Panc1 (cell line): Measurements from ENCODE around the gene FBXO27.

Experiments used
- POLR2AphosphoS5 ChIP-seq: IDR thresholded peaks from 2 replicates; pipeline ENCODE4 v1.6.1; 2012; ENCODE audit warnings: mild to moderate bottlenecking, low read depth, low read length, moderate library complexity
- REST ChIP-seq, 2 experiments: IDR thresholded peaks; 2 replicates each; pipeline ENCODE4 v1.6.1; 2011 to 2012; ENCODE audit warnings: low read depth in 2 of 2, control low read depth in 1 of 2, low read length in 1 of 2, mild to moderate bottlenecking in 1 of 2, moderate library complexity in 1 of 2; ENCODE audit not compliant: insufficient read depth in 1 of 2
- SIN3A ChIP-seq: IDR thresholded peaks from 2 replicates; pipeline ENCODE4 v1.6.1; 2012; ENCODE audit warnings: low read depth, mild to moderate bottlenecking, low read length, moderate library complexity, borderline replicate concordance; ENCODE audit not compliant: insufficient read depth
- TCF7L2 ChIP-seq: IDR thresholded peaks from 2 replicates; pipeline ENCODE4 v1.6.1; 2011; ENCODE audit warnings: mild to moderate bottlenecking, low read depth, low read length, inconsistent platforms
- TF ChIP-seq, protein P1 (sequence below): fragments of 450-650 bp; IDR thresholded peaks from 2 replicates; pipeline ENCODE4 v1.5.1; 2017; ENCODE audit warnings: mild to moderate bottlenecking

GRCh38 chr19:39031368-39032062 is 834 bp downstream of the FBXO27 start:
- TF ChIP-seq, protein P1, sequence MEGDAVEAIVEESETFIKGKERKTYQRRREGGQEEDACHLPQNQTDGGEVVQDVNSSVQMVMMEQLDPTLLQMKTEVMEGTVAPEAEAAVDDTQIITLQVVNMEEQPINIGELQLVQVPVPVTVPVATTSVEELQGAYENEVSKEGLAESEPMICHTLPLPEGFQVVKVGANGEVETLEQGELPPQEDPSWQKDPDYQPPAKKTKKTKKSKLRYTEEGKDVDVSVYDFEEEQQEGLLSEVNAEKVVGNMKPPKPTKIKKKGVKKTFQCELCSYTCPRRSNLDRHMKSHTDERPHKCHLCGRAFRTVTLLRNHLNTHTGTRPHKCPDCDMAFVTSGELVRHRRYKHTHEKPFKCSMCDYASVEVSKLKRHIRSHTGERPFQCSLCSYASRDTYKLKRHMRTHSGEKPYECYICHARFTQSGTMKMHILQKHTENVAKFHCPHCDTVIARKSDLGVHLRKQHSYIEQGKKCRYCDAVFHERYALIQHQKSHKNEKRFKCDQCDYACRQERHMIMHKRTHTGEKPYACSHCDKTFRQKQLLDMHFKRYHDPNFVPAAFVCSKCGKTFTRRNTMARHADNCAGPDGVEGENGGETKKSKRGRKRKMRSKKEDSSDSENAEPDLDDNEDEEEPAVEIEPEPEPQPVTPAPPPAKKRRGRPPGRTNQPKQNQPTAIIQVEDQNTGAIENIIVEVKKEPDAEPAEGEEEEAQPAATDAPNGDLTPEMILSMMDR = no peak
- no peak for TF ChIP-seq POLR2AphosphoS5
- TF ChIP-seq SIN3A = no peak
- TF ChIP-seq REST (IDR thresholded peaks at IDR 0.05; ENCODE audit: insufficient read depth in 1 of 2, low read depth in 2 of 2, low read length in 1 of 2) = no peak
- no peak for TF ChIP-seq TCF7L2
